GM18507 (cell line): Measurements from ENCODE around the gene SMIM29.

Experiments used
- DNase-seq: peaks from one replicate; pipeline ENCODE4 v3.0.0; 2011; ENCODE audit warnings: low read depth; ENCODE audit not compliant: insufficient read length; ENCODE audit errors: extremely low spot score
- FAIRE-seq: peaks from 2 replicates; lab custom pipeline; 2011; peaks lifted over from hg19 to GRCh38; lab: Jason Lieb, UNC

The SMIM29 gene

GRCh38 chr6:34230653-34231371, 18.0 kb downstream of the SMIM29 start:
- DNase-seq: no peak
- no peak for FAIRE-seq

GRCh38 chr6:34229877-34230276, 18.9 kb downstream of the SMIM29 start:
- DNase-seq (no peak), FAIRE-seq (no peak)

GRCh38 chr6:34227761-34228421, 20.9 kb downstream of the SMIM29 start:
- FAIRE-seq: no peak
- no peak for DNase-seq

GRCh38 chr6:34226731-34227586, 21.8 kb downstream of the SMIM29 start:
- DNase-seq (no peak), FAIRE-seq (no peak)

- no peak for FAIRE-seq
- no peak for DNase-seq
Measured at GRCh38 chr6:34226066-34226465, 22.7 kb downstream of the SMIM29 start.

GRCh38 chr6:34225551-34225950, 23.3 kb downstream of the SMIM29 start:
- no peak for FAIRE-seq
- no peak for DNase-seq

GRCh38 chr6:34223956-34224940, 24.6 kb downstream of the SMIM29 start:
- peak; percentile 95 for DNase-seq
- FAIRE-seq: peak; percentile 91

- FAIRE-seq: no peak
- no peak for DNase-seq
Measured at GRCh38 chr6:34223381-34223955, 25.3 kb downstream of the SMIM29 start.

- no peak for FAIRE-seq
Measured at GRCh38 chr6:34218691-34219090, 30.1 kb downstream of the SMIM29 start.

GRCh38 chr6:34213772-34214171, 35.0 kb downstream of the SMIM29 start:
- no peak for FAIRE-seq
- DNase-seq: no peak

More at GRCh38 chr6:34218691-34219090, 30.1 kb downstream of the SMIM29 start:
- DNase-seq: no peak

- FAIRE-seq: no peak
- no peak for DNase-seq
Measured at GRCh38 chr6:34207695-34208443, 40.9 kb downstream of the SMIM29 start.

GRCh38 chr6:34206726-34207125, 42.1 kb downstream of the SMIM29 start:
- no peak for FAIRE-seq
- no peak for DNase-seq

GRCh38 chr6:34205916-34206315, 42.9 kb downstream of the SMIM29 start:
- FAIRE-seq (no peak), DNase-seq (no peak)

- DNase-seq (no peak), FAIRE-seq (no peak)
Measured at GRCh38 chr6:34205466-34205865, 43.3 kb downstream of the SMIM29 start.

GRCh38 chr6:34204693-34205092, 44.1 kb downstream of the SMIM29 start:
- FAIRE-seq (no peak), DNase-seq (no peak)

- DNase-seq (no peak), FAIRE-seq (no peak)
Measured at GRCh38 chr6:34202329-34203201, 46.2 kb downstream of the SMIM29 start.

- no peak for DNase-seq
- FAIRE-seq: no peak
Measured at GRCh38 chr6:34201455-34202107, 47.2 kb downstream of the SMIM29 start.
